WTC11 (cell line): ENCODE data around the gene MARCHF10.

Experiments
- CTCF ChIP-seq: fragments of 200-600 bp; IDR thresholded peaks from 2 replicates; pipeline ENCODE4 v1.8.0; 2022; ENCODE audit warnings: antibody characterized with exemption
- ELF4 ChIP-seq: sonication (generic); formaldehyde crosslinking; IDR thresholded peaks from 2 replicates; pipeline ENCODE4 v1.8.1; 2022; ENCODE audit warnings: low read depth, mild to moderate bottlenecking, moderate library complexity, missing genetic modification reagents
- FOXP1 ChIP-seq: sonication (generic); formaldehyde crosslinking; IDR thresholded peaks from 2 replicates; pipeline ENCODE4 v1.8.0; 2022; ENCODE audit warnings: missing genetic modification reagents, mild to moderate bottlenecking, moderate library complexity, borderline replicate concordance
- IRF1 ChIP-seq: sonication (generic); formaldehyde crosslinking; IDR thresholded peaks from 2 replicates; pipeline ENCODE4 v1.8.0; 2023; ENCODE audit warnings: missing genetic modification reagents
- MAX ChIP-seq: sonication (generic); formaldehyde crosslinking; IDR thresholded peaks from 2 replicates; pipeline ENCODE4 v1.8.0; 2022; ENCODE audit warnings: mild to moderate bottlenecking, missing genetic modification reagents
- NFYB ChIP-seq: sonication (generic); formaldehyde crosslinking; conservative IDR thresholded peaks from 2 replicates; pipeline ENCODE4 v1.8.0; 2022; ENCODE audit warnings: low read depth, missing genetic modification reagents
- USF2 ChIP-seq: sonication (generic); formaldehyde crosslinking; IDR thresholded peaks from 2 replicates; pipeline ENCODE4 v1.8.1; 2023; ENCODE audit warnings: mild to moderate bottlenecking, missing genetic modification reagents, moderate library complexity
- ZMAT4 ChIP-seq: fragments of 250-450 bp; sonication (Bioruptor Pico); IDR thresholded peaks from 2 replicates; pipeline ENCODE4 v1.9.0; 2021; ENCODE audit warnings: mild to moderate bottlenecking
- ZNF232 ChIP-seq: sonication (generic); formaldehyde crosslinking; IDR thresholded peaks from 2 replicates; pipeline ENCODE4 v1.8.0; 2022; ENCODE audit warnings: mild to moderate bottlenecking, missing genetic modification reagents
- ZNF317 ChIP-seq: sonication (generic); formaldehyde crosslinking; IDR thresholded peaks from 2 replicates; pipeline ENCODE4 v1.8.1; 2023; ENCODE audit warnings: low read depth, mild to moderate bottlenecking, moderate library complexity, missing genetic modification reagents, borderline replicate concordance
- ZNF512 ChIP-seq: sonication (generic); formaldehyde crosslinking; IDR thresholded peaks from 2 replicates; pipeline ENCODE4 v1.8.1; 2022; ENCODE audit warnings: missing genetic modification reagents, borderline replicate concordance

- no peak for TF ChIP-seq CTCF
- no peak for TF ChIP-seq USF2 (CRISPR knock-in tag)
- TF ChIP-seq IRF1 (CRISPR knock-in tag): no peak
- TF ChIP-seq ZNF512 (CRISPR knock-in tag): no peak
- no peak for TF ChIP-seq FOXP1 (CRISPR knock-in tag)
- TF ChIP-seq NFYB (CRISPR knock-in tag): no peak
- no peak for TF ChIP-seq ELF4 (CRISPR knock-in tag)
- TF ChIP-seq ZMAT4: no peak
- TF ChIP-seq ZNF232 (CRISPR knock-in tag): no peak
- no peak for TF ChIP-seq ZNF317 (CRISPR knock-in tag)
- no peak for TF ChIP-seq MAX (CRISPR knock-in tag)
Observed at GRCh38 chr17:62753562-62753961, 54.6 kb downstream of the MARCHF10 start.
